ENCODE measurements around the gene SLC35G6. TPM values are rescaled to one million over a fixed set of nuclear protein-coding genes. Genes with fewer than 3 reads are reported as not detected.

SLC35G6 gene
- polyA plus RNA-seq, 1 donor (not counting 4 experiments of a cell fraction or from before 2014, with no cell fraction given) = not detected

- dilution Hi-C loops (cut with MboI; ENCODE audit: extremely low pct_ligation_motif_present, low sequenced_read_pairs) = no loop called here
- Histone ChIP-seq H3K27ac (ENCODE audit: control insufficient read depth, insufficient read depth, low read length) (no peak overlapping the region), H3K4me1 (ENCODE audit: control insufficient read depth, extremely low read depth, insufficient read depth, low read length) (no peaks in the 10 kb centered on the region), H3K79me2 (ENCODE audit: control insufficient read depth, insufficient read depth, low read length) (peaks cover 9% of the 10 kb centered on the region), H3K36me3 (ENCODE audit: control insufficient read depth in 2 of 2, extremely low read depth in 1 of 2, insufficient read depth in 2 of 2, low read length in 2 of 2) (peaks cover 63 to 64% of the 10 kb centered on the region in 2 experiments), H3K4me3 (ENCODE audit: control insufficient read depth in 2 of 3, extremely low read depth in 1 of 3, insufficient read depth in 2 of 3, low read depth in 1 of 3, low read length in 3 of 3) (no peak overlapping the region), H3K9ac (ENCODE audit: control insufficient read depth, extremely low read depth, insufficient read depth, low read length) (no peak overlapping the region), H4K20me1 (ENCODE audit: control insufficient read depth, extremely low read depth, insufficient read depth, low read length) (peaks cover 4% of the 10 kb centered on the region), H3K27me3 (ENCODE audit: control insufficient read depth, extremely low read depth, insufficient read depth, low read length) (no peaks in the 10 kb centered on the region), H3K4me2 (ENCODE audit: control insufficient read depth, extremely low read depth, insufficient read depth, low read depth, low read length) (no peak overlapping the region), H3K9me3 (ENCODE audit: control insufficient read depth, low read depth, low read length) (no peaks in the 10 kb centered on the region), H3K9me1 (ENCODE audit: control insufficient read depth, extremely low read depth, insufficient read depth, low read length) (no peaks in the 10 kb centered on the region), H2AFZ (ENCODE audit: control insufficient read depth, low read length) (no peak overlapping the region)
- FAIRE-seq (no peak), DNase-seq (ENCODE audit: low read depth, low spot score) (no peak)
- TF ChIP-seq CTCF (optimal IDR thresholded peaks at IDR 0.05 in 1 of 3, IDR thresholded peaks at IDR 0.05 in 1 of 3, conservative IDR thresholded peaks at IDR 0.05 in 1 of 3; ENCODE audit: extremely low read depth in 1 of 3, insufficient read depth in 2 of 3, low read length in 3 of 3) (no peak), EZH2 (IDR thresholded peaks at IDR 0.05; ENCODE audit: low read length) (no peak)
Measured at GRCh38 chr17:7501729-7502128, 20.5 kb downstream of the SLC35G6 start.

DNA sequence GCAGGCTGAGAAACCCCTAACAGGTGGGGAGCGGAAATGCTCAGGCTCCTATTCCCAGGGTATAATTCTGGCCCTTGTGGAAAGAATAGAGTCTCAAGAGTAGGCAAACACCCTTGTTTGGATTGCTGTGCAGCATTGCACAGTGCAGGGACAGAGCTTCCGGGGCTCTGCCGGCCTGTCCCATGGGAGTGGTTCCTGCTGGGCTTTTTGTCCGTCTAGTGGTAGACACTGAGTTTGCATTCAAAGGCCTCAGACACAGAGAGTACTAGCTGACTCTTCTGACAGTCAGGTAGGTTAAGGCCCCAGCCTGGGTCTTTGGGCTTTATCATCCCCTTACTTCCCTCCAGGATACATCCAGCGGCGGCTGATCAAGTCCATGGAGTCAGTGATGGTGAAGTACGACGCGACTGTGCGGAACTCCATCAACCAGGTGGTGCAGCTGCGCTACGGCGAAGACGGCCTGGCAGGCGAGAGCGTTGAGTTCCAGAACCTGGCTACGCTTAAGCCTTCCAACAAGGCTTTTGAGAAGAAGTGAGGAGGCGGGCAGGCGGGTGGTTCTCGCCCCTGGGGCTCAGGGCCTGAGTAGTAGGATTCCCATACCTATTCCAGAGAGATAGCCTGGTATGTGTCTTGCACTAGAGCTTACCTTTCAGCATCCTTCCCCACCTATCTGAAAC, 21.1 kb downstream of the SLC35G6 start:
- H3K4me2 ChIP-seq (ENCODE audit: control insufficient read depth, extremely low read depth, insufficient read depth, low read depth, low read length) = no peak overlapping the region
- no peak overlapping the region for H3K4me3 ChIP-seq (ENCODE audit: control insufficient read depth in 2 of 3, extremely low read depth in 1 of 3, insufficient read depth in 2 of 3, low read depth in 1 of 3, low read length in 3 of 3)
- H2AFZ ChIP-seq (ENCODE audit: control insufficient read depth, low read length) = no peak overlapping the region
- H3K79me2 ChIP-seq (ENCODE audit: control insufficient read depth, insufficient read depth, low read length) = peaks cover 3% of the 10 kb centered on the region
- FAIRE-seq (no peak), DNase-seq (ENCODE audit: low read depth, low spot score) (no peak)
- dilution Hi-C loops (cut with MboI; ENCODE audit: extremely low pct_ligation_motif_present, low sequenced_read_pairs) = no loop called here
- peaks cover 4% of the 10 kb centered on the region for H4K20me1 ChIP-seq (ENCODE audit: control insufficient read depth, extremely low read depth, insufficient read depth, low read length)
- no peaks in the 10 kb centered on the region for H3K4me1 ChIP-seq (ENCODE audit: control insufficient read depth, extremely low read depth, insufficient read depth, low read length)
- H3K9ac ChIP-seq (ENCODE audit: control insufficient read depth, extremely low read depth, insufficient read depth, low read length) = no peak overlapping the region
- H3K9me3 ChIP-seq (ENCODE audit: control insufficient read depth, low read depth, low read length) = no peaks in the 10 kb centered on the region
- no peaks in the 10 kb centered on the region for H3K9me1 ChIP-seq (ENCODE audit: control insufficient read depth, extremely low read depth, insufficient read depth, low read length)
- no peak for TF ChIP-seq CTCF (optimal IDR thresholded peaks at IDR 0.05 in 1 of 3, IDR thresholded peaks at IDR 0.05 in 1 of 3, conservative IDR thresholded peaks at IDR 0.05 in 1 of 3; ENCODE audit: extremely low read depth in 1 of 3, insufficient read depth in 2 of 3, low read length in 3 of 3)
- TF ChIP-seq EZH2 (IDR thresholded peaks at IDR 0.05; ENCODE audit: low read length) = no peak
- H3K27ac ChIP-seq (ENCODE audit: control insufficient read depth, insufficient read depth, low read length) = no peak overlapping the region
- no peaks in the 10 kb centered on the region for H3K27me3 ChIP-seq (ENCODE audit: control insufficient read depth, extremely low read depth, insufficient read depth, low read length)
- H3K36me3 ChIP-seq (ENCODE audit: control insufficient read depth in 2 of 2, extremely low read depth in 1 of 2, insufficient read depth in 2 of 2, low read length in 2 of 2) = peaks cover 61% of the 10 kb centered on the region in 2 experiments
